ENCODE measurements around the gene USP48. TPM values are rescaled to one million over a fixed set of nuclear protein-coding genes. Genes with fewer than 3 reads are reported as not detected.

Gene USP48
- total RNA-seq, 4 donors from 2014 or later, result 11.5 to 24.4 (median 14.5) TPM

DNA sequence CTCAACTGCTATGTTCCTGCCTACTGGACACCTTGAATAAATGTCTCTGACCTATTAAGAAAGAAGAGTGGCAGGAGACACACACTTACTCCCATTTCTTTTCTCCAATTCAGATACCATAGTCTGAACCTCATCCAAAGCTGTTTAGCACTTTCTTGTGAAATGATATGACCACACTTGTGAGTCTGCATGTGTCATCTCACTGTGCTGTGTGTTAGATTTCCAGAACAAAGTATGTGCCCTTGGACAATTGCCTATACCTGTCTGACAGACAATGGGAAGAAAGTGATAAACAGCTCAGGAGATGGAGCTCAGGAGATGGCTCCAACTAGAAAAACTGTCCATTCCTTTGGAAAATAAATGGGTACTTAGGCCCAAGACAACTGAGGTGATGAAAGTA is 48.4 kb downstream of the USP48 start:
- no peak overlapping the region for H3K4me3 ChIP-seq
- ATAC-seq (no peak), DNase-seq (no peak)
- intact Hi-C loops (cut with DNase I; ENCODE audit: low total_unique reads), result no loop called here
- no peaks in the 10 kb centered on the region for H3K4me1 ChIP-seq
- no peaks in the 10 kb centered on the region for H3K27me3 ChIP-seq
- in situ Hi-C loops (cut with MboI; ENCODE audit: low sequenced_read_pairs in 4 of 4), result no loop called here
- H3K27ac ChIP-seq, result no peak overlapping the region
- H3K9me3 ChIP-seq, result no peaks in the 10 kb centered on the region
- H3K36me3 ChIP-seq, result peaks cover 0 to 34% of the 10 kb centered on the region in 2 donors
- TF ChIP-seq, protein P1, sequence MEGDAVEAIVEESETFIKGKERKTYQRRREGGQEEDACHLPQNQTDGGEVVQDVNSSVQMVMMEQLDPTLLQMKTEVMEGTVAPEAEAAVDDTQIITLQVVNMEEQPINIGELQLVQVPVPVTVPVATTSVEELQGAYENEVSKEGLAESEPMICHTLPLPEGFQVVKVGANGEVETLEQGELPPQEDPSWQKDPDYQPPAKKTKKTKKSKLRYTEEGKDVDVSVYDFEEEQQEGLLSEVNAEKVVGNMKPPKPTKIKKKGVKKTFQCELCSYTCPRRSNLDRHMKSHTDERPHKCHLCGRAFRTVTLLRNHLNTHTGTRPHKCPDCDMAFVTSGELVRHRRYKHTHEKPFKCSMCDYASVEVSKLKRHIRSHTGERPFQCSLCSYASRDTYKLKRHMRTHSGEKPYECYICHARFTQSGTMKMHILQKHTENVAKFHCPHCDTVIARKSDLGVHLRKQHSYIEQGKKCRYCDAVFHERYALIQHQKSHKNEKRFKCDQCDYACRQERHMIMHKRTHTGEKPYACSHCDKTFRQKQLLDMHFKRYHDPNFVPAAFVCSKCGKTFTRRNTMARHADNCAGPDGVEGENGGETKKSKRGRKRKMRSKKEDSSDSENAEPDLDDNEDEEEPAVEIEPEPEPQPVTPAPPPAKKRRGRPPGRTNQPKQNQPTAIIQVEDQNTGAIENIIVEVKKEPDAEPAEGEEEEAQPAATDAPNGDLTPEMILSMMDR (IDR thresholded peaks at IDR 0.05 in 4 of 5, conservative IDR thresholded peaks at IDR 0.05 in 1 of 5), result no peak
- TF ChIP-seq POLR2A (IDR thresholded peaks at IDR 0.05), result no peak

DNA sequence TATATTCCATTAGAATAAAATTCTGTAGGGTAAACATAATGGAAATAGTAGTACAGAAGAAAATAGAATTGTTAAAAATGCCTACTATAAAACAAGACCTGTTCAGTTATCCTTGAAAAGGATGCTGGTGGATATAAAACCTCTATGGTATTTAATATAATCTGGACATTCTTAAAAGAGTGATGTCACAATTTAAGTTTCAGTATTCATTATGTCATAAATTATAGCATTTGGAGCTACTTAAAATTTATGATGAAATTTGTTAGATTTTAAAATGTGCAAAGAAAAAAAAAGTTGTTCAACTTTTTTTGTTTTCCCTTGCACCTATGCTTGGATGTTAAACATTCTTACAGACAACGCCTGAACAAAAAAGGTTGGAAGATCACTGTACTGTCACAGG is 50.3 kb downstream of the USP48 start:
- Histone ChIP-seq H3K4me1 (no peaks in the 10 kb centered on the region), H3K27ac (no peak overlapping the region), H3K4me3 (no peak overlapping the region), H3K27me3 (no peaks in the 10 kb centered on the region), H3K9me3 (no peaks in the 10 kb centered on the region), H3K36me3 (peaks cover 0 to 53% of the 10 kb centered on the region in 2 donors)
- in situ Hi-C loops (cut with MboI; ENCODE audit: low sequenced_read_pairs in 4 of 4), result no loop called here
- DNase-seq (no peak), ATAC-seq (no peak)
- intact Hi-C loops (cut with DNase I; ENCODE audit: low total_unique reads), result no loop called here
- TF ChIP-seq, protein P1 (IDR thresholded peaks at IDR 0.05 in 4 of 5, conservative IDR thresholded peaks at IDR 0.05 in 1 of 5), result no peak
- TF ChIP-seq POLR2A (IDR thresholded peaks at IDR 0.05), result no peak

DNA sequence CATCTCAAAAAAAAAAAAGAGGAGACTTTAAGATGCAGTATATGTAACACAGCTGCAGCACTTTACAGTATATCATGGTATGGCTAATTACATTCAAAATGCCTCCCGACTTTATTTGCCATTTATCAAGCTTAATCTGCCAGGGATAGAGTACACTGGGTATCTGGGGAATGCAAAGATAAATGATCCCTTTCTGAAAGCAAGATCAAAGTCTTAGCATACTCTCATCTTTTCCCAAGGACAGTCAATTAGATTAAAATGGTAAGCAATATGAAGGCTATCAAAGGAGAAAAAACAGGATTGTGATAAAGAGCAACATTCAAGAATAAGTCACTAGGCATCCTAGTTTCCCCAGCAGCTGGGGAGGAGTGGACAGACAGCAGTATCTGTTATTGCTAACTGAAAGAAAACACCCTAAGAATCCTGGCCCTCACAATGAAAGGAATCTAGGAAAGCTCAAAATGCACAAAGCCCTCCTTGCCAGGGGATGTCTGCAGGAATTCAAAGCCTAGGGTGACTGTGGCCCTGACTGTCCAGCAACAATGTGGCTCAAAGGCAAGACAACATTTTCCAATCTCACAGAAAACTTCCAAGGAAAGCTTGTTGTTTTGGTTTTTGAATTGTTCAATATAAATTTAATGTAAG is 57.1 kb downstream of the USP48 start:
- Histone ChIP-seq H3K4me3 (no peak overlapping the region), H3K9me3 (no peaks in the 10 kb centered on the region), H3K36me3 (peaks cover 0 to 45% of the 10 kb centered on the region in 2 donors), H3K27me3 (no peaks in the 10 kb centered on the region), H3K27ac (no peak overlapping the region), H3K4me1 (no peaks in the 10 kb centered on the region)
- TF ChIP-seq POLR2A (IDR thresholded peaks at IDR 0.05), result no peak
- TF ChIP-seq, protein P1 (IDR thresholded peaks at IDR 0.05 in 4 of 5, conservative IDR thresholded peaks at IDR 0.05 in 1 of 5), result no peak
- in situ Hi-C loops (cut with MboI; ENCODE audit: low sequenced_read_pairs in 4 of 4) (no loop called here), intact Hi-C loops (cut with DNase I; ENCODE audit: low total_unique reads) (no loop called here)
- ATAC-seq, result no peak
- DNase-seq, result no peak

DNA sequence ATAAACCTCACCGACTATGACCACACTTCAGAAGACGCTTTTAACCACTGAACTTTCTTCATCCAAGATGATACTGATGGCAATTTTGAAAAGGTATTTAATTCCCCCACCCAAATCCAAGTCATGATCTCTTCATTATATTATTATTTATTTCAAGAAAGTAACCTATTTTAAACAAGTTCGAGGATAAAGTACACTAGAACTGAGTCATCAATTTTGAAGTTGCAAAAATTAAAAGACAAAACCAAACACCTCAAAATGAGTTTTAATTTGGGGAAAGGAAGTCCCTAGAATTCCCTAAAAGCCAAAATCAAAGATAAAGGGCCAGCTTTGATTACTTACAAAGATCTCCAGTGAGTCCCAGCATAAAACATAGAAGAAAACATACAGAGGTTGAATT is 58.4 kb downstream of the USP48 start:
- intact Hi-C loops (cut with DNase I; ENCODE audit: low total_unique reads) (no loop called here), in situ Hi-C loops (cut with MboI; ENCODE audit: low sequenced_read_pairs in 4 of 4) (no loop called here)
- Histone ChIP-seq H3K9me3 (no peaks in the 10 kb centered on the region), H3K27ac (no peak overlapping the region), H3K27me3 (no peaks in the 10 kb centered on the region), H3K36me3 (peaks cover 0 to 56% of the 10 kb centered on the region in 2 donors), H3K4me1 (no peaks in the 10 kb centered on the region), H3K4me3 (no peak overlapping the region)
- no peak for ATAC-seq
- TF ChIP-seq, protein P1 (IDR thresholded peaks at IDR 0.05 in 4 of 5, conservative IDR thresholded peaks at IDR 0.05 in 1 of 5), result no peak
- DNase-seq, result no peak

DNA sequence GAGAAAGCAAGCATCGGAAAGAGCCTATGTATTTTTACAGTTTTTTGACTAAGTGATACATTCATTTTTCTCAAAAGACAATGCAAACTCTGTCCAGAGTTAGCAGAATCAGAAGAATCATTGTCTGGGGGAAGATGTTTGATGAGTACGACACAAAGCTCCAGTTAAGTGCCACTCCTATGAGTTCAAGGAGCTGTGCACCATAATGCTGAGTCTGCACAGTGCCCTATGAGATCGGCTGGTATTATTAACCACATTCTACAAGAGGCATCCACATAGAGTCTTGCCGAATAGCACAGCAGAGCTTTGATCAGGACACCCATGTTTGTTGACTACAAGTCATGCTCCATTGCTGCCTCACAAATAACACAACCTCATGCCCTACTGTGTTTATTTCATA is 58.9 kb downstream of the USP48 start:
- TF ChIP-seq POLR2A (IDR thresholded peaks at IDR 0.05), result no peak
- TF ChIP-seq, protein P1 (IDR thresholded peaks at IDR 0.05 in 4 of 5, conservative IDR thresholded peaks at IDR 0.05 in 1 of 5), result no peak
- intact Hi-C loops (cut with DNase I; ENCODE audit: low total_unique reads), result no loop called here
- Histone ChIP-seq H3K27ac (no peak overlapping the region), H3K27me3 (no peaks in the 10 kb centered on the region), H3K4me1 (no peaks in the 10 kb centered on the region), H3K4me3 (no peak overlapping the region), H3K9me3 (no peaks in the 10 kb centered on the region), H3K36me3 (peaks cover 0 to 56% of the 10 kb centered on the region in 2 donors)
- DNase-seq (no peak), ATAC-seq (no peak)
- in situ Hi-C loops (cut with MboI; ENCODE audit: low sequenced_read_pairs in 4 of 4), result no loop called here

All from gastrocnemius medialis (tissue), 4 donors.